Endothelial cell of umbilical vein (primary cell): ENCODE measurements around the gene PVR. TPM values are rescaled to one million over a fixed set of nuclear protein-coding genes. Genes with fewer than 3 reads are reported as not detected.

Source experiments
- BruUV-seq: library from RNA; stranded (reverse); fragments of 400-500 nt; replicated peaks from 2 replicates; lab custom pipeline; 2021; lab: Mats Ljungman, UMichigan
- CTCF ChIA-PET: fragments of 300-600, 350-600 bp; sonication (Branson Sonifier 250); formaldehyde crosslinking; loops from one replicate; lab custom pipeline; 2021; ENCODE audit warnings: antibody characterized with exemption, inconsistent platforms; lab: Charles Lee
- POLR2A ChIA-PET: fragments of 300-600, 350-600 bp; sonication (Branson Sonifier 250); formaldehyde crosslinking; loops from one replicate; lab custom pipeline; 2021; ENCODE audit warnings: antibody characterized with exemption, inconsistent platforms; lab: Charles Lee
- DNase-seq: peaks from one replicate; pipeline ENCODE4 v3.0.0-alpha.2; 2011; ENCODE audit warnings: low read depth, low spot score
- FAIRE-seq: peaks from 2 replicates; lab custom pipeline; 2011; peaks lifted over from hg19 to GRCh38; lab: Jason Lieb, UNC
- H2AFZ ChIP-seq: 2 replicates; pipeline ENCODE4 v1.6.0; 2012; ENCODE audit warnings: low read depth, low read length, control low read depth, inconsistent platforms
- H3K27ac ChIP-seq: 2 replicates; pipeline ENCODE4 v1.5.1; 2011; ENCODE audit warnings: low read depth, mild to moderate bottlenecking, control low read depth, low read length, moderate library complexity; ENCODE audit not compliant: insufficient read depth
- H3K27me3 ChIP-seq, 2 experiments: 2 replicates each; pipeline versions ENCODE4 v1.6.0 to v1.6.1; 2011; ENCODE audit warnings: low read length in 2 of 2, mixed read lengths in 1 of 2; ENCODE audit not compliant: control insufficient read depth in 2 of 2, insufficient read depth in 2 of 2
- H3K36me3 ChIP-seq, 2 experiments: 2 replicates in 1 of 2; 3 replicates in 1 of 2; pipeline ENCODE4 v1.5.1; 2011; ENCODE audit warnings: low read length in 2 of 2, mild to moderate bottlenecking in 1 of 2, moderate library complexity in 1 of 2; ENCODE audit not compliant: control insufficient read depth in 2 of 2, insufficient read depth in 2 of 2; ENCODE audit errors: extremely low read depth in 1 of 2
- H3K4me1 ChIP-seq: 3 replicates; pipeline ENCODE4 v1.5.1; 2011; ENCODE audit warnings: mild to moderate bottlenecking, low read length; ENCODE audit not compliant: control insufficient read depth, insufficient read depth; ENCODE audit errors: extremely low read depth
- H3K4me2 ChIP-seq: 2 replicates; pipeline ENCODE4 v1.6.1; 2011; ENCODE audit warnings: low read length, control low read depth, mixed read lengths; ENCODE audit not compliant: insufficient read depth
- H3K4me3 ChIP-seq, 3 experiments: fragments of 200-600 bp in 1 of 3; sonication (generic), shearing (Covaris generic) in 1 of 3; replicated peaks in 1 of 3; 2 replicates each; pipeline ENCODE4 v1.5.1; 2011 to 2016; ENCODE audit warnings: control low read depth in 3 of 3, low read length in 3 of 3, mild to moderate bottlenecking in 2 of 3, inconsistent platforms in 1 of 3, low read depth in 1 of 3, moderate library complexity in 1 of 3; ENCODE audit not compliant: insufficient read depth in 1 of 3
- H3K79me2 ChIP-seq: 2 replicates; pipeline ENCODE4 v1.6.0; 2012; ENCODE audit warnings: low read length, inconsistent platforms; ENCODE audit not compliant: control insufficient read depth, insufficient read depth
- H3K9ac ChIP-seq: replicated peaks from 2 replicates; pipeline ENCODE3; 2011; ENCODE audit warnings: low read length, control low read depth; ENCODE audit not compliant: insufficient read depth; ENCODE audit errors: extremely low read depth
- H3K9me1 ChIP-seq: replicated peaks from 3 replicates; pipeline ENCODE4 v1.6.0; 2011; ENCODE audit warnings: mild to moderate bottlenecking, low read length; ENCODE audit not compliant: control insufficient read depth, insufficient read depth; ENCODE audit errors: extremely low read depth
- H3K9me3 ChIP-seq: replicated peaks from 2 replicates; pipeline ENCODE4 v1.5.1; 2012; ENCODE audit warnings: low read length, inconsistent platforms; ENCODE audit not compliant: control insufficient read depth, insufficient read depth
- H4K20me1 ChIP-seq: replicated peaks from 2 replicates; pipeline ENCODE3; 2011; ENCODE audit warnings: mild to moderate bottlenecking, low read length; ENCODE audit not compliant: control insufficient read depth, insufficient read depth; ENCODE audit errors: extremely low read depth
- EZH2 ChIP-seq: IDR thresholded peaks from 2 replicates; pipeline ENCODE4 v1.6.1; 2012; ENCODE audit warnings: borderline replicate concordance, low read depth, mild to moderate bottlenecking, moderate library complexity, low read length, inconsistent platforms; ENCODE audit not compliant: severe bottlenecking
- FOS ChIP-seq: IDR thresholded peaks from 2 replicates; pipeline ENCODE4 v1.6.1; 2011; ENCODE audit warnings: mild to moderate bottlenecking, low read length, moderate library complexity, borderline replicate concordance; ENCODE audit not compliant: insufficient read depth
- GATA2 ChIP-seq: IDR thresholded peaks from 2 replicates; pipeline ENCODE4 v1.7.0; 2011; ENCODE audit warnings: low read depth, mild to moderate bottlenecking, moderate library complexity, mixed read lengths, low read length; ENCODE audit not compliant: insufficient read length, insufficient read depth
- JUN ChIP-seq: IDR thresholded peaks from 2 replicates; pipeline ENCODE4 v1.6.1; 2011; ENCODE audit warnings: borderline replicate concordance, low read depth; ENCODE audit not compliant: insufficient read length, insufficient read depth
- MYC ChIP-seq: IDR thresholded peaks from one replicate; pipeline ENCODE4 v1.6.1; 2011; ENCODE audit warnings: mild to moderate bottlenecking, low read depth, low read length
- POLR2A ChIP-seq: IDR thresholded peaks from 2 replicates; pipeline ENCODE4 v1.6.1; 2012; ENCODE audit warnings: low read depth, mild to moderate bottlenecking, control low read depth, low read length
- POLR2AphosphoS5 ChIP-seq: IDR thresholded peaks from 2 replicates; pipeline ENCODE4 v1.6.1; 2012; ENCODE audit warnings: low read depth, mild to moderate bottlenecking, control low read depth, low read length, moderate library complexity; ENCODE audit not compliant: insufficient read depth
- dilution Hi-C: fragments of 300-500 bp; cut with MboI; formaldehyde crosslinking; loops from one replicate; pipeline ENCODE4 v1.15.0; 2019; ENCODE audit warnings: low sequenced_read_pairs; ENCODE audit not compliant: extremely low pct_ligation_motif_present
- intact Hi-C: fragments of 100-400 bp; cut with micrococcal nuclease; formaldehyde crosslinking; loops from one replicate; pipeline ENCODE4 v1.10.0; 2022
- polyA plus RNA-seq, 4 experiments: library from polyadenylated mRNA; depleted of rRNA in 3 of 4; stranded (reverse) in 3 of 4; unstranded in 1 of 4; fragments of >200 nt; gene quantifications; 2 replicates each; pipeline versions ENCODE4 v1.2.1 to v1.2.3, GENCODE V29; 2011 to 2012; ENCODE audit warnings: missing spikeins in 1 of 4
- total RNA-seq: library from RNA; stranded (reverse); gene quantifications from 2 replicates; pipeline ENCODE4 v1.2.3, GENCODE V29; 2021
- TF ChIP-seq, protein P1 (sequence below), 2 donors: IDR thresholded peaks; 1 replicate in 1 of 2; 2 replicates in 1 of 2; pipeline ENCODE4 v1.5.1; 2011; ENCODE audit warnings: low read length in 2 of 2, mild to moderate bottlenecking in 2 of 2, moderate library complexity in 2 of 2, control low read depth in 1 of 2, inconsistent platforms in 1 of 2, low read depth in 1 of 2; ENCODE audit not compliant: insufficient read depth in 1 of 2; ENCODE audit errors: extremely low read depth in 1 of 2
- TF ChIP-seq, protein P2 (sequence below): IDR thresholded peaks from 2 replicates; pipeline ENCODE4 v1.6.1; 2011; ENCODE audit not compliant: insufficient read depth, insufficient read length

The PVR gene
- total and polyA plus RNA-seq, 2 donors (not counting 3 experiments of a cell fraction or from before 2014, with no cell fraction given): 133 to 226 TPM

DNA sequence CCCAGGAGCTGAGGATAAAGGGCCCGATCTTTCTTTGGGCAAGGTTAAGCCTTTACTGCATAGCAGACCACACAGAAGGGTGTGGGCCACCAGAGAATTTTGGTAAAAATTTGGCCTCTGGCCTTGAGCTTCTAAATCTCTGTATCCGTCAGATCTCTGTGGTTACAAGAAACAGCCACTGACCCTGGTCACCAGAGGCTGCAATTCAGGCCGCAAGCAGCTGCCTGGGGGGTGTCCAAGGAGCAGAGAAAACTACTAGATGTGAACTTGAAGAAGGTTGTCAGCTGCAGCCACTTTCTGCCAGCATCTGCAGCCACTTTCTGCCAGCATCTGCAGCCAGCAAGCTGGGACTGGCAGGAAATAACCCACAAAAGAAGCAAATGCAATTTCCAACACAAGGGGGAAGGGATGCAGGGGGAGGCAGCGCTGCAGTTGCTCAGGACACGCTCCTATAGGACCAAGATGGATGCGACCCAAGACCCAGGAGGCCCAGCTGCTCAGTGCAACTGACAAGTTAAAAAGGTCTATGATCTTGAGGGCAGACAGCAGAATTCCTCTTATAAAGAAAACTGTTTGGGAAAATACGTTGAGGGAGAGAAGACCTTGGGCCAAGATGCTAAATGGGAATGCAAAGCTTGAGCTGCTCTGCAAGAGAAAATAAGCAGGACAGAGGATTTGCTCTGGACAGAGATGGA is 19.1 kb downstream of the PVR start:
- no peaks in the 10 kb centered on the region for H3K79me2 ChIP-seq
- intact Hi-C loops (no loop called here), dilution Hi-C loops (no loop called here)
- no peak overlapping the region for H2AFZ ChIP-seq
- ChIA-PET CTCF (interaction anchor here (0.5 to 13.3 kb wide), 8 partner anchors 10 to 111 kb away, joined by 3 to 272 read pairs (median 5); no protein-coding TSS in a partner anchor), POLR2A (interaction anchor here (1.2 kb wide), 1 partner anchor 74 kb away, joined by 3 read pairs; no protein-coding TSS in a partner anchor)
- no TSS peak for BruUV-seq
- H3K27ac ChIP-seq: no peak overlapping the region
- no peak for TF ChIP-seq FOS
- TF ChIP-seq POLR2A: no peak
- TF ChIP-seq JUN: no peak
- TF ChIP-seq POLR2AphosphoS5: no peak
- TF ChIP-seq GATA2: no peak
- TF ChIP-seq, protein P1, sequence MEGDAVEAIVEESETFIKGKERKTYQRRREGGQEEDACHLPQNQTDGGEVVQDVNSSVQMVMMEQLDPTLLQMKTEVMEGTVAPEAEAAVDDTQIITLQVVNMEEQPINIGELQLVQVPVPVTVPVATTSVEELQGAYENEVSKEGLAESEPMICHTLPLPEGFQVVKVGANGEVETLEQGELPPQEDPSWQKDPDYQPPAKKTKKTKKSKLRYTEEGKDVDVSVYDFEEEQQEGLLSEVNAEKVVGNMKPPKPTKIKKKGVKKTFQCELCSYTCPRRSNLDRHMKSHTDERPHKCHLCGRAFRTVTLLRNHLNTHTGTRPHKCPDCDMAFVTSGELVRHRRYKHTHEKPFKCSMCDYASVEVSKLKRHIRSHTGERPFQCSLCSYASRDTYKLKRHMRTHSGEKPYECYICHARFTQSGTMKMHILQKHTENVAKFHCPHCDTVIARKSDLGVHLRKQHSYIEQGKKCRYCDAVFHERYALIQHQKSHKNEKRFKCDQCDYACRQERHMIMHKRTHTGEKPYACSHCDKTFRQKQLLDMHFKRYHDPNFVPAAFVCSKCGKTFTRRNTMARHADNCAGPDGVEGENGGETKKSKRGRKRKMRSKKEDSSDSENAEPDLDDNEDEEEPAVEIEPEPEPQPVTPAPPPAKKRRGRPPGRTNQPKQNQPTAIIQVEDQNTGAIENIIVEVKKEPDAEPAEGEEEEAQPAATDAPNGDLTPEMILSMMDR (IDR thresholded peaks at IDR 0.05; ENCODE audit: extremely low read depth in 1 of 2, insufficient read depth in 1 of 2, low read depth in 1 of 2, low read length in 2 of 2): no peak
- TF ChIP-seq MYC: no peak
- no peak for TF ChIP-seq EZH2
- TF ChIP-seq, protein P2, sequence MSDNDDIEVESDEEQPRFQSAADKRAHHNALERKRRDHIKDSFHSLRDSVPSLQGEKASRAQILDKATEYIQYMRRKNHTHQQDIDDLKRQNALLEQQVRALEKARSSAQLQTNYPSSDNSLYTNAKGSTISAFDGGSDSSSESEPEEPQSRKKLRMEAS: no peak
- H3K27me3 ChIP-seq: no peaks in the 10 kb centered on the region
- no peaks in the 10 kb centered on the region for H3K9me1 ChIP-seq
- H3K9ac ChIP-seq: no peak overlapping the region
- FAIRE-seq (no peak), DNase-seq (no peak)
- peaks cover 34 to 37% of the 10 kb centered on the region in 2 experiments for H3K36me3 ChIP-seq
- H3K4me2 ChIP-seq: no peak overlapping the region
- H3K4me1 ChIP-seq: no peaks in the 10 kb centered on the region
- H4K20me1 ChIP-seq: no peaks in the 10 kb centered on the region
- H3K9me3 ChIP-seq: no peaks in the 10 kb centered on the region
- H3K4me3 ChIP-seq: no peak overlapping the region
